HL-60 (cell line): ENCODE data around the gene TUBGCP3.

ENCODE experiments used
- DNase-seq, 2 experiments: peaks; one replicate each; pipeline ENCODE4 v3.0.0-alpha.2; 2010 to 2020; ENCODE audit warnings: low read depth in 1 of 2, low spot score in 1 of 2
- H3K27ac ChIP-seq: fragments of 250-450 bp; sonication (Bioruptor Pico); replicated peaks from 2 replicates; pipeline ENCODE4 v1.5.1; 2020; ENCODE audit warnings: mild to moderate bottlenecking, moderate library complexity
- H3K27me3 ChIP-seq: fragments of 250-450 bp; sonication (Bioruptor Pico); 2 replicates; pipeline ENCODE4 v1.5.1; 2021; ENCODE audit warnings: mild to moderate bottlenecking, moderate library complexity; ENCODE audit not compliant: insufficient read depth, poor library complexity, severe bottlenecking
- H3K4me3 ChIP-seq: replicated peaks from 2 replicates; pipeline ENCODE4 v1.5.1; 2011; ENCODE audit warnings: mild to moderate bottlenecking, control low read depth, low read length; ENCODE audit not compliant: insufficient read depth
- CTCF ChIP-seq: IDR thresholded peaks from one replicate; pipeline ENCODE4 v1.5.1; 2011; ENCODE audit warnings: low read length, control low read depth, inconsistent platforms; ENCODE audit not compliant: insufficient read depth
- GABPA ChIP-seq: IDR thresholded peaks from 2 replicates; pipeline ENCODE4 v1.6.1; 2012; ENCODE audit warnings: low read depth
- POLR2AphosphoS5 ChIP-seq: IDR thresholded peaks from 2 replicates; pipeline ENCODE4 v1.6.1; 2012; ENCODE audit warnings: low read depth
- REST ChIP-seq: IDR thresholded peaks from 2 replicates; pipeline ENCODE4 v1.6.1; 2012; ENCODE audit warnings: low read depth; ENCODE audit not compliant: insufficient replicate concordance
- SPI1 ChIP-seq: IDR thresholded peaks from 2 replicates; pipeline ENCODE4 v1.6.1; 2012; ENCODE audit warnings: low read depth, mild to moderate bottlenecking, borderline replicate concordance

The TUBGCP3 gene

GRCh38 chr13:112572366-112572765 lies 15.6 kb downstream of the TUBGCP3 start:
- no peak overlapping the region for H3K4me3 ChIP-seq
- H3K27me3 ChIP-seq, result no peaks in the 10 kb centered on the region
- DNase-seq, result no peak
- TF ChIP-seq SPI1, result no peak
- TF ChIP-seq REST, result no peak
- TF ChIP-seq GABPA, result no peak
- H3K27ac ChIP-seq, result no peak overlapping the region

GRCh38 chr13:112569821-112570220 lies 18.1 kb downstream of the TUBGCP3 start:
- Histone ChIP-seq H3K27me3 (no peaks in the 10 kb centered on the region), H3K27ac (no peak overlapping the region), H3K4me3 (no peak overlapping the region)
- no peak for DNase-seq
- no peak for TF ChIP-seq GABPA
- no peak for TF ChIP-seq POLR2AphosphoS5
- no peak for TF ChIP-seq CTCF
- TF ChIP-seq REST, result no peak
- no peak for TF ChIP-seq SPI1

- Histone ChIP-seq H3K4me3 (no peak overlapping the region), H3K27ac (no peak overlapping the region), H3K27me3 (no peaks in the 10 kb centered on the region)
- DNase-seq, result no peak
- TF ChIP-seq REST (no peak), GABPA (no peak), SPI1 (no peak), CTCF (no peak), POLR2AphosphoS5 (no peak)
These were observed 20.6 kb downstream of the TUBGCP3 start for GRCh38 chr13:112567161-112567862.
